NOMO-1 (cell line): ENCODE measurements around the gene NRG3.
"Not testable (repeated sequence)": the region's sequence is repeated elsewhere in the genome, so short reads cannot be mapped to it uniquely, and the experiment has no call there.

Experiments
- DNase-seq, 2 experiments: peaks; one replicate each; lab custom pipeline; 2025; ENCODE audit not compliant: unreplicated experiment in 2 of 2; lab: John Stamatoyannopoulos, UW

The NRG3 gene

DNA sequence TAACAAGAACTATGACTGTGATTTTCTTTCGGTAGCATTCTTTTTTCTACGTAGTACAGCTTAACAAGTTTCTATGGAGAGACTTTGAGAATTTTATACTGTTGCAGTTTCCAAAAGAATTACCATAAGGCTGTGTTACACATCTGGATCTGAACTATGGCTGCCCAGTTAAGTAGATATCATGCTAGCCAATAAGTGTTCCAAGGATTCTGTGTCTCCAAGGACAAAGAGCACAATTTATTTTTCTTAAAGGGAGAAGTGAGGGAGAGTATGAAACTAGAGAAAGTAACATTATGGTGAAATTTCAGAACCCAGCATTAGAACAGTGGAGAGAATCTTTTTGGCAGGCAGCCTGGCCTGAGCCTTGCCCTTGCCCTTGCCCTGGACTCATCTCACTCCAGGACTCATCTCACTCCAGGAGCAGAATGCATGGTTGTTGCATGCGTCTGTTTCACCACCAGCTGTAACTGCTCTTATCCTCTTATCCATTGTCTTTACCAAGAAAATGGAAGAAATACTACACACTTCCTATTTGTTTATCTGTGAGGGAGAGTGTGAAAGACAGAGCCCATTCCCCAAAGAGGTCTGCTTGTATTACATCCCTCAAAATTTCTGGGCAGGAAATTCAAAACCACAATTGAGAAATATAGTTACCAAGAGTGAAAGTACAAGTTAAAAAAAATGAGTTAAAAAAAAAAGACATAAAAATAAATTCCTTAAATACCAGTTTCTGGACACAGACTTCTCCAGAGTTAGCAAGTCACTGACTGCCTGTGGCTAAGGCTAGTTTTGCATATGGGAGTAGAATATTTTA, 1067.5 kb downstream of the NRG3 start:
- DNase-seq, result peak; percentile 45 to 65

DNA sequence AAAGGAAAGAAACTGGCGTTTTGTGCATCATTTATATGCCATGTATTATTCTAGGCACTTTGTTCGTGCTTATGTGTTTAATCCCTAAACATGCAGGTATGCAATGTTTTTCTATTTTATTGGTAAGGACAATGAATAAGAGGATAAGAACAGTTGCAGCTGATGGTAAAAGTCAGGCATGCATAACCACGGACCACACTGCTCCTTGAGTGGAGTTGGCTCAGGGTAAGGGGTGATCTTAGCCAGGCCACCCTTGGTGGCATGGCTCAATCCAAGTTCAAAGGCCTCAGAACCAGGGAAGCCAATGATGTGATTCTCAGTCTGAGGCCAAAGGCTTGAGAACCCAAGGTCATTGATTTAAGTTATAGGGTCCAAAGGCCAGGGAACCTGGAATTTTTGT, 1068.1 kb downstream of the NRG3 start:
- DNase-seq, result no peak

DNA sequence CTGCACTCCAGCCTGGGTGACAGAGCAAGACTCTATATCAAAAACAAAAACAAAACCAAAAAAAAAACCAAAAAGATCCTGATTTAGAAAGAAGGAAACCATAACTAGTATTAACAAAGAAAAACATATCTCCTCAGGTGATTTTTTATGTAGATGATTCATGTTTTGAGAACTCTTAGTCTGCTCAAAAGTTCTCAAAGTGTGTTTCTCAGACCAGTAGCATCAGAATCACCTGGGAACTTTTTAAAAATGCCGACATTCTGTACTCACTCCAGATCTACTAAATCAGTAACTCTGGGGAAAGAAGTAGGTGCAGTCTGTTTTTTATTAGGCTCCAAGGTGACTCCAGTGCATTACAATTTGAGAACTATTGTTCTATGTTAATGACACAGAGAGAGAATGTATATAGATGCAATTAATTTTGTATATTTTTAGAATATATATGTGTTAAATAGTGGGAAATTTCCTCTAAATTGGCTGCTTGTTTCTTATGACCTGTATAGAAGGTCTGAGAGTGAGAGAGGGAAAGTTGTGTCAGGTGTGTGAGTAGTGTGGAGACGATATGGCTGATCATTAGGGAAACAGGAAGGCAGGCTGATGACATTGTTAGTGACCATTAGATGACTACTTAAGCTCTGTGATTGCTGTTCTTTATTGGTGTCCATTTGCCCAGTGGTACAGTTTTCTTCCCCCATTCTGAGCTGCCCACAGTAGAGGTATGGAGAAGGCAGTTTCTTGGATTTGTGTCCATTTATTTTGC, 1075.0 kb downstream of the NRG3 start:
- DNase-seq, result no peak

DNA sequence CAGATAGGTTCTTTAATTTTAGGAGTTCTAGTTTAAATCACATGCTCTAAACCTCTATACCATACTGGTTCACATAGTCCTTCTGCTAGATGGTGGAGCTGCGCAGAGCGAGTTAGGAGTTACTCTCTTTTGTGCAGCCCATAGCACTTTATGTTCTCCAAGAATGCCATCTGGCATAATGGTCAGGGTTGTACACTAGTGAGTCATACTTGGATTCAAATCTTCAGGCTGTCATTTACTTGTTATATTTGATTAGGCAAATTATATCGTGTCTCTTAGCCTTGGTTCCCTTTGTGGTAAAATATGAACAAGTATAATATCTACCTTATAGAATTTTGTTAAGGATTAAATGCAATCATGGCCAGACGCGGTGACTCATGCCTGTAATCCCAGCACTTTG, 1078.3 kb downstream of the NRG3 start:
- DNase-seq, result no peak

DNA sequence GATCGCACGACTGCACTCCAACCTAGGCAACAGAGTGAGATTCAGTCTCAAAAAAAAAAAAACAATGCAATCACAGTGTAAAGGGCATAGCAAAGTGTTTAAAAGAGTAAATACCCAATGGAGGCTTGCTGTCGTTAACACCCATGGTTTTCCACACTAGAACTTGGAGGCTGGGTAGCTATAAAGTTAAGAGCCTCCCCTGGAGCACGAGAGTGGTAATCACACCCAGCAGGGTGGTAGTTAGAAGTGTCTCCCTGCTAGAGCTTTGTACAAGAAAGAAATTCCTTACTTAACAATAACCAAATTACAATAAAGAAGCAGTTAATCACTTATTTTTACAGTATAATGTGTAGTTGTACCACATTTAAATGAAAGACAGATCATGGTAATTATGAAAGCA, 1078.9 kb downstream of the NRG3 start:
- DNase-seq, result no peak

DNA sequence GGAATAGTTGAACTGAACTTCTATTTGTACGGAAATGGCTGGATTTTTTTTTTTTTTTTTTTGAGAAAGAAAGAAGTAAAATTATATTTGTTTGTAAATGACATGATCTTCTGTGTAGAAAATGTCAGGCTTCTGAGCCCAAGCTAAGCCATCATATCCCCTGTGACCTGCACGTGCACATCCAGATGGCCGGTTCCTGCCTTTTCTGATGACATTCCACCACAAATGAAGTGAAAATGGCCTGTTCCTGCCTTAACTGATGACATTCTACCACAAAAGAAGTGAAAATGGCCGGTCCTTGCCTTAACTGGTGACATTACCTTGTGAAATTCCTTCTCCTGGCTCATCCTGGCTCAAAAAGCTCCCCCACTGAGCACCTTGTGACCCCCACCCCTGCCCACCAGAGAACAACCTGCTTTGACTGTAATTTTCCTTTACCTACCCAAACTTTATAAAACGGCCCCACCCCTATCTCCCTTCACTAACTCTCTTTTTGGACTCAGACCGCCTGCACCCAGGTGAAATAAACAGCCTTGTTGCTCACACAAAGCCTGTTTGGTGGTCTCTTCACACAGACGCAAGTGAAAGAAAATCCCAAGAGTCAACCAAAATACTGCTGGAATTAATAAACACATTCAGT, 1085.5 kb downstream of the NRG3 start:
- DNase-seq, result not testable (repeated sequence)

DNA sequence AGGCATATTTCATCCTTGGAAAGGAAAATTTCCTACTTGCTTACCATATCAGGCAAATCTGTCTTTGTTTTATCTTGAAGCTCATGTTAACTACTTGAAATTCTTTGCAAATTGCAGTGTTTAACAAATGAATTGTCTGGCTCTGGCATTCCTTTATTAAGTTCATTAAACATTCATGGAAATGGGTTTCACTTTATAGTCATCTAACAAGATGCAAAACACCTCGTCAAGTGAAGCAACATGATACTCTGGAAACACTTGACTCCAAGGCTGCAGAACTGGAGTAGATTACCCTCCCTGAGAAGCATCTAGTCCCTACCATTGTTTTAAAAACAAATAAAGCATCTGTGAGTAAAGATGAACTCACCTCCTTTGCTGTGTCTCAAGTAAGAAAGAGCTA, 1086.9 kb downstream of the NRG3 start:
- DNase-seq, result no peak

DNA sequence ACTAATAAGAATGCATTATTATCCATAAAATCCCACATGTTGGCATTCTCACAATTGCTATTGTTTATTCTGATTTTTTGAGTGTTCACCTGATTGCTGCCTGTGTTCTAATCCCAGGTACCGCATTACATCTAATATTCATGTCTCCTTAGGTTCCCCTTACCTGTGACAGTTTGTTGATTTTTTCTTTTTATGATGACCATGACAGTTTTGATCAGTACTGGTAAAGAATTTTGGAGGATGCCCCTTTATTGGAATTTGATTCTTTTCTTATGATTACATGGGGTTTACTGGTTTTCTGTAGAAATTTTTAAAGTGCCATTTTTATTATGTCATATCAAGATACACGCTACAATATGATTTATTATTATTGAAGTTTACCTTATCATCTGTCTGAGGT, 1091.1 kb downstream of the NRG3 start:
- no peak for DNase-seq

DNA sequence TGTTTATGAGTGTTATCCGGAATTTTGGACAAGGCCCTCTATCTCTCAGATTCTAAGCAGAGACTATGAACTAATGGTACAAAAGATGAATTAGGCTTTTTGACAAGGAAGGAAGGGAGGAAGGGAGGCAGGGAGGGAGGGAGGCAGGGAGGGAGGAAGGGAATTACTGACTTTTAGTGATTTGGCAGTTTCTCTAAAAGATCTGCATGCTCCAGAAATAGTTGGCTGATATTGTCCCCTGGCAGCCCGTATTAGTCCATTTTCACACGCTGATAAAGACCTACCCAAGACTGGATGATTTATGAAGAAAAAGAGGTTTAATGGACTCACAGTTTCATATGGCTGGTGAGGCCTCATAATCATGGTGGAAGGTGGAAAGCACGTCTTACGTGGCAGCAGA, 1093.5 kb downstream of the NRG3 start:
- DNase-seq, result no peak

DNA sequence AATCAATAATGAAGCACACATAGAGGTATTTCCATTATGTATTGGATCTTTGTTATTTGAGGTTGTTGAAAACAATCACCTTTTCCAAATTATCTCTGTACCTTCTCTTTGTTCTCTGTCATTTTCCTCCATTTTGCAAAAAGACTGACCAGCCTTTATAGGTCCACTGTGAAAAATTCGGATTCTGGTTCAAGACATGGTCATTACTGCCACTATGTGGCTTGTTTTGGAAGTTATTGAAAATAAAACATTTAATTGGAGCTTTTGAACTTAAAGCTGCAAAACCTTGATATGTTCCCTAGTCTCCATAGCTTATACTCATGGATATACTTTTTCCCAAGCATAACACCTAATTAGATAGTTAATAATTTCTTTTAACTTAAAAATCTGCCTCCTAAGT, 1094.4 kb downstream of the NRG3 start:
- DNase-seq, result peak in 1 of 2 experiments; percentile 16

DNA sequence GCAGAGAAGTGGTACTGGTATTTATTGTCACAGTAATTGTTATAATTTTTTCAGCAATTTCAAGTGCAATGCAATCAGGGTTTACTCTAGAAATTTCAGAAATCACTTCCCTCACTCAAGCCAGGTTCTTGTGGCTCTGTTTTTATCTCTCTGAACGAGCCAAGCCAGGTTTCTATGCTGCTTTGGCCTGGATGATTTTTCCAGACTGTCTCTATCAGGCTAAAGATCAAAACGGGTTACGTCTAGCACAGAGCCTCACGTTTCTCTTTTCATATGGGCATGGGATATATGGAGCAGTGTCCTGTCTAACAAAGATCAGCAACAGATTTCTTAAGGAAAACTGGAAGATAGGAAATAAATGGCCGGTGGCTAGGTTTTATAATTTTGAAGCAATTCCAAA, 1105.3 kb downstream of the NRG3 start:
- DNase-seq, result no peak

DNA sequence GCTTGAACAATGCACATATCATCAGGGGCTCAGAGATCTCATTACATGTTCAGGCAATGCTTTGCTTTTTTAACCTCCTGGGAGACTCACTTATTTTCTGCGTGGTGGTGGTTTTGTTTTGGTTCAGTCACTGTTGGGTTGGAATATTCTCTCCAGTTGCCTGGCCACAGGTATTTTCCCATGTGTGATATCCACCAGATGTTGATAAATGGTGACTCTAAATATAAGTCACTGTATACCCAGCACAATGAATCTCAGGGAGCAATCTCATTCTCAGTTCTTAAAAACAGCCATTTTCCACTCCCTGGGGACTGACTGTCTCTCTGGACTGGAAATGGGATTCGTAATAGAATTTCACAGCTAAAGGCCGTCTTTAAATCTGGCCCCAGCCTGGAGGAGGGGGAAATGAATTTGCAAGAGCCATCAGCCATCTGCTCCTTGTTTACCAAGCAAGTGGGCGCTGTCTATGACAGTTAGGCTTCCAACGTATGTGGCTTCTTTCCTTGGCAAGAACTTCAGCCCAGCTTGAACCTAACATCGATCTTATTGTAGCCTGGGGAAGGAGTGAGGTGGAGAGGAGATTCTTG, 1106.2 kb downstream of the NRG3 start:
- DNase-seq, result no peak

DNA sequence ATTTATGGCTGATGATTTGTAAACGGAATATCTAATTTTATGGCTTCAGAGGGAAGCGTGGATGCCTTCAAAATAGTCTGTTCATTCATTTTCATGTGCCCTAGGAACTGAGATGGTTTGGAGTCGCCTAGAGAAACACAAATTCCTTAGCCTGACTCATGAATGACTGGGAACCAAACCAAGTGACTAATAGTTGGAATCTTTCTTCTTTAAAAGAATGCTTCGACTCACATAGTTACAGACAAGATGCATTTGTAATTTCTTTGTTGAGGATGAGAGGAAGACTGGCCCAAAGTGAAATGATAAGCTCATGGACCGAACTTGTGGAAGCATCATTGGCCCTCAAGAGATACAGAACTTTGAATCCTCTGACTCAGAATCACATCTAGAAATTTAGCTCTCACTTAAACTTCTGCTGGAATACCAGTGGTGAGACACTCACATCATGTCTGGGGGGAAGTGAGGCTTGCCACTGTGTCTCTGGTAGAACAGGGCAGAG, 1107.2 kb downstream of the NRG3 start:
- DNase-seq, result no peak

DNA sequence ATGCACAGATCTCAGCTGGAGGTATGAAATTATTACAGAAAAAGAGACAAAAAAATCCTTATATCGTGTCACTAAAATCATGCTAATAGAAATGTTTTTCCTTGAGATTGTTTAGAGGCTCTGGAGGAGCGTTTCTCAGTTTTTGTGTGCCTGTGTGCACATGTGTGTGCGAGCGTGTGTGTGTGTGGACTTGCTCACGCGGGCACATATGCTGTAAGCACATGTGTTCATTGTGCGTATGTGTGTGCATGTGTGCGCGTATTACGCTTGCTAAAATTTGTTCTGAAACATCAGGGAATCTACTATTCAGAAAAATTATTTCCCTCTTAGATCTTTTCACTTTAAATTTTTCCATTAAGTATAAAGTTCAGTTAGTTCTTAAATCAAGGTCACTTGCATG, 1111.2 kb downstream of the NRG3 start:
- no peak for DNase-seq

DNA sequence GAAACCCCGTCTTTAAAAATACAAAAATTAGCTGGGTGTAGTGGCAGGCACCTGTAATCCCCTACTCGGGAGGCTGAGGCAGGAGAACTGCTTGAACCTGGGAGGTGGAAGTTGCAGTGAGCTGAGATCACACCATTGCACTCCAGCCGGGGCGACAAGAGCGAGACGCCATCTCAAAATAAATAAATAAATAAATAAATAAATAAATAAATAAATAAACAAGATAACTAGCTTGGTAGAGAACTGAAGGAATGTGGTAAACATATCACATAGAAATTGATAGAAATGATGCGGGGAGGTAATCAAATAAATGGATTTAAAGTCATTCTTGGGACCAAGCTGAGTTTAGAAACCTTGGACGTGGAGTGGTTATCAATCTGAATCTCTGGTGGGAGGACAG, 1131.5 kb downstream of the NRG3 start:
- not testable (repeated sequence) for DNase-seq

DNA sequence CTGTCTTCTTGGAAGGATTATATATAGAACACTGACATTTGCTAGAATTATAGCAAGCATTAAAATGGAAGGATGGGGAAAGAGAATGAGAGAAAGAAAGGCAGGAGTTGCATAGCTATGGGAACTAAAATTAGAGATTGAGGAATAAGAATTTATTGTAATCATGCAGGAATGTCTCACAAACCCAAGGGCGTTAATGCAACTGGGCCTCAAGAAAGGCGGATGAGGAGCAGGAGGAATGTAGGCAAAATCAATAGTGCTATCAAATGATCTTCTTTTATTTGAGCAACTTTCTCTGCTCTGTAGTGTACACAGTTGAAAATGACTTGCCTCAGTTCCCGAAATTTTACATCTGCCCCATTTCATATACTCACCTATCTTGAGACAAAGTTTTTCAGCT, 1132.5 kb downstream of the NRG3 start:
- no peak for DNase-seq

DNA sequence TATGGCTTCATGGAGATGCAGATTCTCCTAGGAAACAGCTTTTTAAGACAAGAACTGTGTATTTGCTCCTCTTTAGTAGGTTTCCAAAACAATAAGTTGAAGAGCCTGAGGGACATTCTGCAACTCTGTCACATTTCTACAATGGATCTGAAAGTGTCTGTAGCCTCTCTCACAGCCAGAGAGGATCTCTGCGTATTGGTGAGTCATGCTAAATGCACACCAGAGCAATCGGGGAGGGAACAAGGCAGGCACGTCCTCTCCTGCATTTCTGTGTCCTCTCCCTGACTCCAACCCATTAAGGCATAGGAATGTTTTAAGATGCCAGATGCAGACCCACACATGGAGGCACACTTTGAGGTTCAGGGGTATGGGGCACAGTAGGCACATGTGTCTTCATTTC, 1137.9 kb downstream of the NRG3 start:
- DNase-seq, result no peak

DNA sequence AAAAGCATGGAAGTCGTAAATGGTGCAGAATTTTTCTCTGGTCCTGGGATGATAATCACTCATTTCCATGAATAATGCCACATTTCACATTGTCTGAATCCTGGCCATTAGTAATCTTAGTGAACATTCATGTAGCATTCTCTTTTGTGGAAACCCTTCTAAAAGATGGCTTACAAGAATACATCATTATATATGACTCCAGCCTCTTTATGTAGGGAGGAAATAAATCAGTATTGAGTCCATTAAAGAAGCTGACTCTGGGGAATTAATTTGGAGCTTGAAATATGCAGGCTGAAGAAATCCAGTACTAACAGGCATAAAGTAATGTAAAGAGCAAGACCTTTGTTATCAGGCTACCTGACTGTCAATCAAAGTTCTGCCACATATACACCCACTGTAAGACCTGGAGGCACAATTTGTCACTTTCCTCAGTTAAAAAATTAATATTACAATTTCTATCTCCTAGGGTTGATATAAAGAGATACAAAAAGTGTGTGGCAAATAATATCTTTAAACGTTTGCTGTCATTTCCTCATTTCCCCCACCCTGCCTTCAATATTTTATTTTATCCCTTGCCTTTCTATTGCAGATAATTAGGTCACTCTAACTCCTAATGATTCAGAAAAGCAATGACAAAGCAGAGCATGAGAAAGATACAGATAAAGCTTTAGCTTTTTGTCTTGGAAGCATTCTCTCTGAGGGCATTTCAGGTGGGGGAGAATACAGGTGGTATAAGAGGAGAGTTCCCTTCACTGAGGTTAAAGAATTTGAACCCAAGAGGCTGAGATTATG, 1142.3 kb downstream of the NRG3 start:
- DNase-seq, result no peak

DNA sequence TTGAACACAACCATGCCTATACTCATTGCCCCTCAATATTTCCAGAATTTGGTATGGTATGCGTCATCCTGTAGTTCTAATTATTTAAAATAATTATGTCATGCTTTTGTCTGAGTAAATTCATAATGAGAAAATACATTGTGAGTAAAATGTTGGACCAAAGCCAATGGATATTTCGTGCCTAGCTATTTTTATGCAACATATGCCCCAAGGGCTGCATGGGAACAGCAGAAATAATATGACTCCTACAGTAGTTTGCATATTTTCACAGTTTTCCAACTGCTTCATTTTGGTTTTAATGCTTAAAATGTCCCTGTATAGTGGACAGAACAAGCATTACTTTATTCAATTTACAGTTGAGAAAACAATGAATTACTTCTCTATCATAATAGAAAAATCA, 1148.7 kb downstream of the NRG3 start:
- DNase-seq, result no peak
